ENCODE measurements around the gene HASPIN. TPM values are rescaled to one million over a fixed set of nuclear protein-coding genes. Genes with fewer than 3 reads are reported as not detected.
A peak's percentile ranks its signal among the peaks of the same experiment; 100 is the strongest.

HASPIN gene
- total and polyA plus RNA-seq, 4 donors: 0.24 to 1.1 (median 0.51) TPM

DNA sequence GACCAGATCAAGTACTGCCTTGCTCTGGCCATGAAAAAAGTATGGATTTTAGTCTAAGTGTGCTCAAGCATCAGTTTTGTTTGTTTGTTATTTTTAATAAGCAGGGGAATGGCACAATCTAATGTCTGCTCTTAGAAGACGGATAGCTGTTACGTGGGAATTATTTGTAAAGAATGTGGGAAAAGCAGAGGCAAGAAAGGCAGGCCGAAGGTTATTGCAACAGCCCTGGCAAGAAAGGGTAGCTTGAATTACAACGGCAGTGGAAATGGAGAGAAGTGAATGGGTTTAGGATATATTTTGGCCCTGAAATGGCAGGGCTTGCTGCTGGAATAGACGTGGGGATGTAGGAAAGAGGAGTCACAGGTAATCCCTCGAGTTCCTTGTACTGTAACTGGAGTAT is 987 bp upstream of the HASPIN start:
- peak overlapping the region; percentile 57 to 85 for H3K9ac ChIP-seq (ENCODE audit: insufficient read depth in 1 of 2, low read length in 2 of 2)
- H3K36me3 ChIP-seq (ENCODE audit: control insufficient read depth in 4 of 4, insufficient read depth in 4 of 4, low read length in 4 of 4): peaks cover 5 to 24% (median 6%) of the 10 kb centered on the region in 4 donors
- H3K4me1 ChIP-seq (ENCODE audit: control insufficient read depth in 5 of 5, insufficient read depth in 5 of 5, low read length in 5 of 5): peaks cover 6 to 25% (median 9%) of the 10 kb centered on the region in 5 donors
- no peaks in the 10 kb centered on the region for H3K9me3 ChIP-seq (ENCODE audit: control insufficient read depth in 4 of 4, insufficient read depth in 3 of 4, low read length in 3 of 4)
- H3K4me3 ChIP-seq: peak overlapping the region; percentile 78
- TF ChIP-seq, protein P1, sequence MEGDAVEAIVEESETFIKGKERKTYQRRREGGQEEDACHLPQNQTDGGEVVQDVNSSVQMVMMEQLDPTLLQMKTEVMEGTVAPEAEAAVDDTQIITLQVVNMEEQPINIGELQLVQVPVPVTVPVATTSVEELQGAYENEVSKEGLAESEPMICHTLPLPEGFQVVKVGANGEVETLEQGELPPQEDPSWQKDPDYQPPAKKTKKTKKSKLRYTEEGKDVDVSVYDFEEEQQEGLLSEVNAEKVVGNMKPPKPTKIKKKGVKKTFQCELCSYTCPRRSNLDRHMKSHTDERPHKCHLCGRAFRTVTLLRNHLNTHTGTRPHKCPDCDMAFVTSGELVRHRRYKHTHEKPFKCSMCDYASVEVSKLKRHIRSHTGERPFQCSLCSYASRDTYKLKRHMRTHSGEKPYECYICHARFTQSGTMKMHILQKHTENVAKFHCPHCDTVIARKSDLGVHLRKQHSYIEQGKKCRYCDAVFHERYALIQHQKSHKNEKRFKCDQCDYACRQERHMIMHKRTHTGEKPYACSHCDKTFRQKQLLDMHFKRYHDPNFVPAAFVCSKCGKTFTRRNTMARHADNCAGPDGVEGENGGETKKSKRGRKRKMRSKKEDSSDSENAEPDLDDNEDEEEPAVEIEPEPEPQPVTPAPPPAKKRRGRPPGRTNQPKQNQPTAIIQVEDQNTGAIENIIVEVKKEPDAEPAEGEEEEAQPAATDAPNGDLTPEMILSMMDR (IDR thresholded peaks at IDR 0.05; ENCODE audit: control extremely low read depth, extremely low read depth): no peak
- no peak for DNase-seq
- H3K27me3 ChIP-seq (ENCODE audit: control insufficient read depth in 3 of 3, insufficient read depth in 3 of 3, low read length in 2 of 3): no peaks in the 10 kb centered on the region
- no peak for ATAC-seq (ENCODE audit: insufficient read depth, low FRiP score)
- WGBS, 2 donors: 27 to 33% methylated on average over 6 of the region's 6 CpGs
- H3K27ac ChIP-seq (ENCODE audit: low read depth in 1 of 2, low read length in 1 of 2): peak overlapping the region; percentile 85 to 90

GRCh38 chr17:3723188-3723555 is 531 bp upstream of the HASPIN start:
- H3K4me1 ChIP-seq (ENCODE audit: control insufficient read depth in 5 of 5, insufficient read depth in 5 of 5, low read length in 5 of 5): peaks cover 6 to 25% (median 9%) of the 10 kb centered on the region in 5 donors

DNA sequence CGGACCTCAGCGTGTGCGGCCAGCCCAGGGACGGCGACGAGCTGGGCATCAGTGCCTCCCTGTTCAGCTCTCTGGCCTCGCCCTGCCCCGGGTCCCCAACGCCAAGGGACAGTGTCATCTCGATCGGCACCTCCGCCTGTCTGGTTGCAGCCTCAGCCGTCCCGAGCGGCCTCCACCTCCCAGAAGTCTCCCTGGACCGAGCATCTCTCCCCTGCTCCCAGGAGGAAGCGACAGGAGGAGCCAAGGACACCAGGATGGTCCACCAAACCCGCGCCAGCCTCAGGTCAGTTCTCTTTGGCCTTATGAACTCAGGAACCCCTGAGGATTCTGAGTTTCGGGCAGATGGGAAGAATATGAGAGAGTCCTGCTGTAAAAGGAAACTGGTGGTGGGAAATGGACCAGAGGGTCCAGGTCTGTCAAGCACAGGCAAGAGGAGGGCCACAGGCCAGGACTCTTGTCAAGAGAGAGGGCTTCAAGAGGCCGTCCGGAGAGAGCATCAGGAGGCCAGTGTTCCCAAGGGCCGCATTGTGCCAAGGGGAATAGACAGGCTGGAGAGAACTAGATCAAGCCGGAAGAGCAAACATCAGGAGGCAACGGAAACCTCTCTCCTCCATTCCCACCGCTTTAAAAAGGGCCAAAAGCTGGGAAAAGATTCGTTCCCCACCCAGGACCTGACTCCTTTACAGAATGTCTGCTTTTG is 825 bp downstream of the HASPIN start:
- Histone ChIP-seq H3K9me3 (ENCODE audit: control insufficient read depth in 4 of 4, insufficient read depth in 3 of 4, low read length in 3 of 4) (no peaks in the 10 kb centered on the region), H3K36me3 (ENCODE audit: control insufficient read depth in 4 of 4, insufficient read depth in 4 of 4, low read length in 4 of 4) (peaks cover 0 to 13% (median 2%) of the 10 kb centered on the region in 4 donors), H3K27ac (ENCODE audit: low read depth in 1 of 2, low read length in 1 of 2) (no peak overlapping the region), H3K4me3 (peak overlapping the region; percentile 78), H3K27me3 (ENCODE audit: control insufficient read depth in 3 of 3, insufficient read depth in 3 of 3, low read length in 2 of 3) (no peaks in the 10 kb centered on the region), H3K9ac (ENCODE audit: insufficient read depth in 1 of 2, low read length in 2 of 2) (peak overlapping the region; percentile 42 to 55), H3K4me1 (ENCODE audit: control insufficient read depth in 5 of 5, insufficient read depth in 5 of 5, low read length in 5 of 5) (peaks cover 6 to 25% (median 9%) of the 10 kb centered on the region in 5 donors)
- WGBS, 2 donors: 18 to 24% methylated on average over 26 to 27 of the region's 27 CpGs
- ATAC-seq (ENCODE audit: insufficient read depth, low FRiP score): no peak
- TF ChIP-seq, protein P1 (IDR thresholded peaks at IDR 0.05; ENCODE audit: control extremely low read depth, extremely low read depth): no peak
- no peak for DNase-seq

More at GRCh38 chr17:3723188-3723555, 531 bp upstream of the HASPIN start:
- DNase-seq (no peak), ATAC-seq (ENCODE audit: insufficient read depth, low FRiP score) (no peak)
- H3K9ac ChIP-seq (ENCODE audit: insufficient read depth in 1 of 2, low read length in 2 of 2): peak overlapping the region; percentile 57 to 85
- peak overlapping the region; percentile 85 to 90 for H3K27ac ChIP-seq (ENCODE audit: low read depth in 1 of 2, low read length in 1 of 2)
- H3K27me3 ChIP-seq (ENCODE audit: control insufficient read depth in 3 of 3, insufficient read depth in 3 of 3, low read length in 2 of 3): no peaks in the 10 kb centered on the region
- H3K9me3 ChIP-seq (ENCODE audit: control insufficient read depth in 4 of 4, insufficient read depth in 3 of 4, low read length in 3 of 4): no peaks in the 10 kb centered on the region
- WGBS, 2 donors: 2 to 4% methylated on average over 12 to 13 of the region's 13 CpGs
- peak overlapping the region; percentile 78 for H3K4me3 ChIP-seq
- peaks cover 1 to 20% (median 4%) of the 10 kb centered on the region in 4 donors for H3K36me3 ChIP-seq (ENCODE audit: control insufficient read depth in 4 of 4, insufficient read depth in 4 of 4, low read length in 4 of 4)
- TF ChIP-seq, protein P1 (IDR thresholded peaks at IDR 0.05; ENCODE audit: control extremely low read depth, extremely low read depth): no peak

All from lung (tissue), 12 donors.